OCI-LY1 (cell line): ENCODE measurements around the gene CLEC14A.

Experiments used
- H2AFZ ChIP-seq: fragments of 200-600 bp; sonication (generic), shearing (Covaris generic); 2 replicates; pipeline ENCODE4 v1.6.0; 2014; ENCODE audit warnings: antibody characterized with exemption, mild to moderate bottlenecking, low read length
- H3F3A ChIP-seq: fragments of 200-600 bp; sonication (generic), shearing (Covaris generic); 2 replicates; pipeline ENCODE4 v1.6.0; 2014; ENCODE audit warnings: mild to moderate bottlenecking, antibody characterized with exemption, low read length, moderate library complexity; ENCODE audit not compliant: insufficient read depth
- H3K27ac ChIP-seq: fragments of 200-600 bp; sonication (generic); 2 replicates; pipeline ENCODE4 v1.5.1; 2014; ENCODE audit warnings: low read length, mixed run types, mild to moderate bottlenecking, low read depth; ENCODE audit not compliant: poor library complexity, severe bottlenecking
- H3K27me3 ChIP-seq: fragments of 200-600 bp; sonication (generic); 2 replicates; pipeline ENCODE4 v1.6.0; 2014; ENCODE audit warnings: antibody characterized with exemption, mild to moderate bottlenecking, low read length, moderate library complexity; ENCODE audit not compliant: insufficient read depth
- H3K36me3 ChIP-seq: fragments of 200-600 bp; sonication (generic); 2 replicates; pipeline ENCODE4 v1.6.1; 2014; ENCODE audit warnings: mild to moderate bottlenecking, antibody characterized with exemption, low read length, moderate library complexity, mixed read lengths; ENCODE audit not compliant: insufficient read depth
- H3K4me1 ChIP-seq: fragments of 200-600 bp; sonication (generic); 2 replicates; pipeline ENCODE4 v1.5.1; 2014; ENCODE audit warnings: mild to moderate bottlenecking, low read length, moderate library complexity; ENCODE audit not compliant: insufficient read depth, severe bottlenecking
- H3K4me2 ChIP-seq: fragments of 200-600 bp; sonication (generic), shearing (Covaris generic); 2 replicates; pipeline ENCODE4 v1.6.1; 2014; ENCODE audit warnings: low read length
- H3K4me3 ChIP-seq: fragments of 200-600 bp; sonication (generic); 2 replicates; pipeline ENCODE4 v1.5.1; 2014; ENCODE audit warnings: low read length, low read depth, mild to moderate bottlenecking, mixed read lengths; ENCODE audit not compliant: poor library complexity, severe bottlenecking
- H3K79me2 ChIP-seq: fragments of 200-600 bp; shearing (Covaris generic); 2 replicates; pipeline ENCODE4 v1.6.1; 2016; ENCODE audit warnings: mixed run types, low read length, mixed read lengths; ENCODE audit not compliant: insufficient read depth
- H3K9ac ChIP-seq: fragments of 200-600 bp; sonication (generic), shearing (Covaris generic); 2 replicates; pipeline ENCODE4 v1.6.1; 2014; ENCODE audit warnings: mild to moderate bottlenecking, low read length, mixed read lengths
- H3K9me2 ChIP-seq: fragments of 200-600 bp; sonication (generic), shearing (Covaris generic); 2 replicates; pipeline ENCODE4 v1.6.1; 2014; ENCODE audit warnings: low read depth, mild to moderate bottlenecking, low read length, mixed read lengths
- H3K9me3 ChIP-seq: fragments of 200-600 bp; shearing (Covaris generic); 2 replicates; pipeline ENCODE4 v1.6.1; 2014; ENCODE audit warnings: low read length, mixed read lengths
- H4K20me1 ChIP-seq: fragments of 200-600 bp; sonication (generic), shearing (Covaris generic); 2 replicates; pipeline ENCODE4 v1.6.0; 2016; ENCODE audit warnings: mild to moderate bottlenecking, low read length; ENCODE audit not compliant: insufficient read depth
- CTCF ChIP-seq: fragments of 200-600 bp; sonication (generic), shearing (Covaris generic); IDR thresholded peaks from 2 replicates; pipeline ENCODE4 v1.5.1; 2017; ENCODE audit warnings: mild to moderate bottlenecking, antibody characterized with exemption, low read length, moderate library complexity, mixed read lengths
- EZH2 ChIP-seq: fragments of 200-600 bp; sonication (generic), shearing (Covaris generic); IDR thresholded peaks from 2 replicates; pipeline ENCODE4 v1.8.0; 2017; ENCODE audit warnings: borderline replicate concordance, mixed run types, mild to moderate bottlenecking, antibody characterized with exemption, low read length, moderate library complexity, mixed read lengths

CLEC14A gene

GRCh38 chr14:38208618-38209562 is 47.0 kb downstream of the CLEC14A start:
- no peak overlapping the region for H3K4me3 ChIP-seq

GRCh38 chr14:38207736-38208617 is 47.9 kb downstream of the CLEC14A start, which contains the start of gene SSTR1:
Gene SSTR1, plus strand, starts transcription at chr14:38207904. Its CDS starts 1,486 bp downstream, at chr14:38209390.
- TF ChIP-seq CTCF (no peak), EZH2 (no peak)
- H2AFZ ChIP-seq: no peak within 1 kb of the TSS
- no peak within 1 kb of the TSS for H3K4me3 ChIP-seq

More at GRCh38 chr14:38208618-38209562, 47.0 kb downstream of the CLEC14A start:
- no peaks in the 10 kb centered on the region for H3K27me3 ChIP-seq
- H4K20me1 ChIP-seq: no peaks in the 10 kb centered on the region
- no peak for TF ChIP-seq CTCF
- no peak for TF ChIP-seq EZH2
- no peak overlapping the region for H3K4me2 ChIP-seq
- no peak overlapping the region for H3K27ac ChIP-seq
- no peaks in the 10 kb centered on the region for H3K79me2 ChIP-seq
- H3K4me1 ChIP-seq: peaks cover 20% of the 10 kb centered on the region
- peaks cover 20% of the 10 kb centered on the region for H3K9me3 ChIP-seq
- no peaks in the 10 kb centered on the region; the same call in 1 of the 2 replicates for H3K36me3 ChIP-seq
- H3F3A ChIP-seq: no peaks in the 10 kb centered on the region
- no peaks in the 10 kb centered on the region for H3K9me2 ChIP-seq
- H3K9ac ChIP-seq: no peak overlapping the region
- no peak overlapping the region for H2AFZ ChIP-seq

DNA sequence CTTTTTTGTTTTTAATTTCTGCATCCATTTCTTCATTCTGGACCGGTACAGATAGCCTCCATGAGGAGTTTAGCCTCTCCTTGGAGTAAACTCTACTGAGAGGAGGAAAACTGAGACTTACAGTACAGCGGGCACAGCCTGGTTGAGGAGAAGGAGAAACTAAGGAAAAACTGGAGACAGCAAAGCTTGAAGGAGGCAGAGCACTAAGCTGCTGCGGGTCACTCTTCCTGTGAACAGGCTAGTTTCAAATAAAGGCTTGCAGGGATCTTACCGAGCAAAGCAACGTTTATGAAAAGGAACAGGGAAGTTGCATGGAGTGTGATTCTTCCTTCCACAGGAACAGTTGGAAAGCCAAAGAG is 48.5 kb downstream of the CLEC14A start:
- Histone ChIP-seq H3K79me2 (no peaks in the 10 kb centered on the region), H3K36me3 (no peaks in the 10 kb centered on the region; the same call in 1 of the 2 replicates), H3F3A (no peaks in the 10 kb centered on the region), H3K27ac (no peak overlapping the region), H4K20me1 (no peaks in the 10 kb centered on the region), H3K27me3 (no peaks in the 10 kb centered on the region), H2AFZ (no peak overlapping the region), H3K9me3 (peaks cover 20% of the 10 kb centered on the region), H3K4me2 (no peak overlapping the region), H3K9ac (no peak overlapping the region), H3K4me3 (no peak overlapping the region), H3K9me2 (no peaks in the 10 kb centered on the region), H3K4me1 (peaks cover 15% of the 10 kb centered on the region)
- no peak for TF ChIP-seq CTCF
- TF ChIP-seq EZH2: no peak

More at GRCh38 chr14:38207736-38208617, 47.9 kb downstream of the CLEC14A start, which contains the start of gene SSTR1:
- no peaks in the 10 kb centered on the region; the same call in 1 of the 2 replicates for H3K36me3 ChIP-seq
- H3F3A ChIP-seq: no peaks in the 10 kb centered on the region
- no peaks in the 10 kb centered on the region for H3K27me3 ChIP-seq
- H3K9me3 ChIP-seq: peaks cover 20% of the 10 kb centered on the region
- H3K79me2 ChIP-seq: no peaks in the 10 kb centered on the region
- H4K20me1 ChIP-seq: no peaks in the 10 kb centered on the region
- H3K4me1 ChIP-seq: peaks cover 16% of the 10 kb centered on the region
- H3K4me2 ChIP-seq: no peak within 1 kb of the TSS
- H3K9ac ChIP-seq: no peak within 1 kb of the TSS
- no peak within 1 kb of the TSS for H3K27ac ChIP-seq
- H3K9me2 ChIP-seq: no peaks in the 10 kb centered on the region
